ENCODE data around the gene MED17. TPM values are rescaled to one million over a fixed set of nuclear protein-coding genes. Genes with fewer than 3 reads are reported as not detected.
"Not testable (repeated sequence)": the region's sequence is repeated elsewhere in the genome, so short reads cannot be mapped to it uniquely, and the experiment has no call there.

The MED17 gene
- total RNA-seq, 1 experiment from 2014 or later, result 29.8 TPM

- in situ Hi-C loops (cut with HindIII; ENCODE audit: low pct_unique_long_range_greater_than_20kb, low sequenced_read_pairs), result no loop called here
- DNase-seq (ENCODE audit: low read depth, low spot score), result no peak
These were observed 33.1 kb upstream of the MED17 start for GRCh38 chr11:93751001-93751400.

- in situ Hi-C loops (cut with HindIII; ENCODE audit: low pct_unique_long_range_greater_than_20kb, low sequenced_read_pairs), result no loop called here
- DNase-seq (ENCODE audit: low read depth, low spot score), result no peak
These were observed 30.8 kb upstream of the MED17 start for GRCh38 chr11:93753241-93753640.

GRCh38 chr11:93756748-93757147 lies 27.3 kb upstream of the MED17 start:
- in situ Hi-C loops (cut with HindIII; ENCODE audit: low pct_unique_long_range_greater_than_20kb, low sequenced_read_pairs), result no loop called here
- DNase-seq (ENCODE audit: low read depth, low spot score), result no peak

GRCh38 chr11:93757301-93757700 lies 26.8 kb upstream of the MED17 start:
- in situ Hi-C loops (cut with HindIII; ENCODE audit: low pct_unique_long_range_greater_than_20kb, low sequenced_read_pairs), result no loop called here
- no peak for DNase-seq (ENCODE audit: low read depth, low spot score)

- in situ Hi-C loops (cut with HindIII; ENCODE audit: low pct_unique_long_range_greater_than_20kb, low sequenced_read_pairs), result no loop called here
- DNase-seq (ENCODE audit: low read depth, low spot score), result no peak
These were observed 25.9 kb upstream of the MED17 start for GRCh38 chr11:93757924-93758865.

- DNase-seq (ENCODE audit: low read depth, low spot score); in situ Hi-C loops (cut with HindIII; ENCODE audit: low pct_unique_long_range_greater_than_20kb, low sequenced_read_pairs): not testable (repeated sequence)
These were observed 25.0 kb upstream of the MED17 start for GRCh38 chr11:93759123-93759522.

GRCh38 chr11:93761910-93762309 lies 22.2 kb upstream of the MED17 start:
- in situ Hi-C loops (cut with HindIII; ENCODE audit: low pct_unique_long_range_greater_than_20kb, low sequenced_read_pairs), result no loop called here
- DNase-seq (ENCODE audit: low read depth, low spot score), result no peak

GRCh38 chr11:93765551-93765950 lies 18.5 kb upstream of the MED17 start:
- in situ Hi-C loops (cut with HindIII; ENCODE audit: low pct_unique_long_range_greater_than_20kb, low sequenced_read_pairs), result no loop called here
- DNase-seq (ENCODE audit: low read depth, low spot score), result no peak

- no peak for DNase-seq (ENCODE audit: low read depth, low spot score)
- in situ Hi-C loops (cut with HindIII; ENCODE audit: low pct_unique_long_range_greater_than_20kb, low sequenced_read_pairs), result no loop called here
These were observed 17.6 kb upstream of the MED17 start for GRCh38 chr11:93766504-93766903.

GRCh38 chr11:93767018-93767417 lies 17.1 kb upstream of the MED17 start:
- DNase-seq (ENCODE audit: low read depth, low spot score), result no peak
- in situ Hi-C loops (cut with HindIII; ENCODE audit: low pct_unique_long_range_greater_than_20kb, low sequenced_read_pairs), result no loop called here

- in situ Hi-C loops (cut with HindIII; ENCODE audit: low pct_unique_long_range_greater_than_20kb, low sequenced_read_pairs), result no loop called here
- DNase-seq (ENCODE audit: low read depth, low spot score), result no peak
These were observed 13.9 kb upstream of the MED17 start for GRCh38 chr11:93770160-93770559.

GRCh38 chr11:93772123-93772522 lies 12.0 kb upstream of the MED17 start:
- in situ Hi-C loops (cut with HindIII; ENCODE audit: low pct_unique_long_range_greater_than_20kb, low sequenced_read_pairs), result no loop called here
- no peak for DNase-seq (ENCODE audit: low read depth, low spot score)

- in situ Hi-C loops (cut with HindIII; ENCODE audit: low pct_unique_long_range_greater_than_20kb, low sequenced_read_pairs), result no loop called here
- DNase-seq (ENCODE audit: low read depth, low spot score), result no peak
These were observed 11.0 kb upstream of the MED17 start for GRCh38 chr11:93773045-93773477.

GRCh38 chr11:93773601-93774200 lies 10.4 kb upstream of the MED17 start:
- in situ Hi-C loops (cut with HindIII; ENCODE audit: low pct_unique_long_range_greater_than_20kb, low sequenced_read_pairs), result no loop called here
- no peak for DNase-seq (ENCODE audit: low read depth, low spot score)

GRCh38 chr11:93774560-93774959 lies 9.5 kb upstream of the MED17 start:
- in situ Hi-C loops (cut with HindIII; ENCODE audit: low pct_unique_long_range_greater_than_20kb, low sequenced_read_pairs); DNase-seq (ENCODE audit: low read depth, low spot score): not testable (repeated sequence)

GRCh38 chr11:93775289-93775688 lies 8.8 kb upstream of the MED17 start:
- in situ Hi-C loops (cut with HindIII; ENCODE audit: low pct_unique_long_range_greater_than_20kb, low sequenced_read_pairs), result no loop called here
- peak; percentile 55 for DNase-seq (ENCODE audit: low read depth, low spot score)

- in situ Hi-C loops (cut with HindIII; ENCODE audit: low pct_unique_long_range_greater_than_20kb, low sequenced_read_pairs), result no loop called here
- DNase-seq (ENCODE audit: low read depth, low spot score), result no peak
These were observed 720 bp upstream of the MED17 start for GRCh38 chr11:93783362-93783761.

GRCh38 chr11:93783765-93784144 lies 327 bp upstream of the MED17 start:
- in situ Hi-C loops (cut with HindIII; ENCODE audit: low pct_unique_long_range_greater_than_20kb, low sequenced_read_pairs), result no loop called here
- no peak for DNase-seq (ENCODE audit: low read depth, low spot score)

- in situ Hi-C loops (cut with HindIII; ENCODE audit: low pct_unique_long_range_greater_than_20kb, low sequenced_read_pairs), result no loop called here
- no peak for DNase-seq (ENCODE audit: low read depth, low spot score)
These were observed 866 bp downstream of the MED17 start for GRCh38 chr11:93784935-93785360.

Measured in SK-MEL-5 (cell line).